Stomach (tissue), 9 donors: ENCODE data around the gene MAB21L4. TPM values are rescaled to one million over a fixed set of nuclear protein-coding genes. Genes with fewer than 3 reads are reported as not detected.
A peak's percentile ranks its signal among the peaks of the same experiment; 100 is the strongest.

Experiments
- DNase-seq, 2 donors: peaks; one replicate each; pipeline versions ENCODE4 v3.0.0 to v3.0.0-alpha.2; 2013 to 2019
- H3K27ac ChIP-seq, 5 donors: fragments of 200-600 bp in 4 of 5; sonication (generic) in 4 of 5; one replicate each; pipeline ENCODE4 v1.5.1; 2013 to 2019; ENCODE audit warnings: mild to moderate bottlenecking in 1 of 5, moderate library complexity in 1 of 5
- H3K27me3 ChIP-seq, 3 donors: fragments of 200-600 bp; sonication (generic); one replicate each; pipeline ENCODE4 v1.5.1; 2017 to 2019; ENCODE audit warnings: mixed run types in 1 of 3
- H3K36me3 ChIP-seq, 4 donors: fragments of 200-600 bp; sonication (generic); 1 replicate in 3 of 4; 2 replicates in 1 of 4; pipeline ENCODE4 v1.5.1; 2016 to 2019
- H3K4me1 ChIP-seq, 4 donors: fragments of 200-600 bp; sonication (generic); one replicate each; pipeline ENCODE4 v1.5.1; 2016 to 2019
- H3K4me3 ChIP-seq, 4 donors: fragments of 200-600 bp; sonication (generic) in 3 of 4; one replicate each; pipeline ENCODE4 v1.5.1; 2016 to 2019; ENCODE audit warnings: mild to moderate bottlenecking in 1 of 4
- H3K9me3 ChIP-seq, 4 donors: fragments of 200-600 bp; sonication (generic); one replicate each; pipeline ENCODE4 v1.5.1; 2016 to 2019
- EP300 ChIP-seq: sonication (generic); formaldehyde crosslinking; IDR thresholded peaks from one replicate; pipeline ENCODE4 v1.6.1; 2017; ENCODE audit warnings: antibody characterized with exemption
- POLR2A ChIP-seq, 4 donors: fragments of 450-650 bp; IDR thresholded peaks; one replicate each; pipeline ENCODE4 v1.6.1; 2016; ENCODE audit warnings: antibody characterized with exemption in 4 of 4, control low read depth in 2 of 4, mild to moderate bottlenecking in 1 of 4, moderate library complexity in 1 of 4
- POLR2AphosphoS5 ChIP-seq, 3 donors: sonication (generic); formaldehyde crosslinking; IDR thresholded peaks; one replicate each; pipeline ENCODE4 v1.6.1; 2016; ENCODE audit warnings: antibody characterized with exemption in 3 of 3
- WGBS, 5 donors: extraction: QIAGEN DNeasy Blood & Tissue Kit in 3 of 5; methylation state at CpG; one replicate each; pipeline versions ENCODE4 v1.1.5 to v1.1.7; 2013 to 2018; 5-methylcytosine and 5-hydroxymethylcytosine counted together
- intact Hi-C: fragments of 100-400 bp; cut with DNase I; formaldehyde crosslinking; loops from one replicate; pipeline ENCODE4 v1.15.1; 2023; ENCODE audit warnings: low total_unique reads
- polyA plus RNA-seq, 3 donors: library from polyadenylated mRNA; stranded (reverse); fragments of 200-250 nt; gene quantifications; one replicate each; pipeline ENCODE4 v1.2.3, GENCODE V29; 2013
- total RNA-seq, 5 donors: library from RNA; depleted of rRNA; stranded (reverse); fragments of >200 nt; gene quantifications; one replicate each; pipeline versions ENCODE4 v1.1.0 to v1.2.3, GENCODE V29; 2014 to 2016
- TF ChIP-seq, protein P1 (sequence below), 7 experiments: fragments of 450-650 bp in 4 of 7; fragments of 200-600 bp in 3 of 7; sonication (generic) in 3 of 7; IDR thresholded peaks; one replicate each; pipeline ENCODE4 v1.5.1; 2016 to 2019; ENCODE audit warnings: antibody characterized with exemption in 7 of 7, control low read depth in 2 of 7, mild to moderate bottlenecking in 1 of 7
- donor health status: healthy with polysubstance abuse.
- donor health status: Bipolar disorder and iron deficiency.
- donor health status: healthy.

MAB21L4 gene
- total and polyA plus RNA-seq, 8 donors, result 0.45 to 48.9 (median 5.4) TPM; not detected in 2

DNA sequence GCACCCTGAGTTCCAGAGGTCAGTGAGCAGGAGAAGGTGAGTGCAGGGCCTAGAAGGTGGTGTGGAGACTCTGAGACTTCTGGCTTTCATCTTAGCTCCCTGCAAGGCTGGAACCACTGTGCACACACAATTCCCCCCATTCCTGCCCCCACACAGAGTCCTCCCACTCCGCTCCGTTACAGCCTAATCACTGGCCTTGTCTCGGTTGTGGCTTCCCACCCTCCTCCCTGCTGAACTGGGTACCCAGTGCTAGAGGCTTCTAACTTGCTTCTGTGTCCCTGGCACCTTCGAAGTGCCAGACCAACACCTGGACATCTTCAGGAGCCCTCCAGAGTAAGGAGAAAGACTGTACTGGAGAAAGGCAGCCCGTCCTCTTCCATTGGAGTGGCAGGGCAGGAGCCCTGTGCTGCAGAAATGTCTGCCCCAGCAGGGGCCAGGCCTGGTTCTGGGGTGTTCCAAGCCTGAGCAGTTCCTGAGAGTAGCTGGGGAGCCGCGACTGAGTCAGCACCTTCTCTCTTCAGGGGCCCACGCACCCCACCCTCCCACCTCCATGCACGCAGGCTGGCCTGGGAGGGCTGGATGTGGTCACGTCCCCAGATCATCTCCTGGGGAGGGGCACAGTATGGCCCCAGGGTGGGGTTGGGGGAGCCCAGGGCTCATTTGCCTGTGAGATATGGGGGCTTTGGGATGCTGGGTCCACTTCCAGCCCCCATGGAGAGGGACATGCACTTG, 33.6 kb upstream of the MAB21L4 start:
- WGBS, 5 donors, result 73 to 88% (median 76%) methylated on average over 10 of the region's 10 CpGs
- DNase-seq, result peak in 1 of 2 donors; percentile 15

DNA sequence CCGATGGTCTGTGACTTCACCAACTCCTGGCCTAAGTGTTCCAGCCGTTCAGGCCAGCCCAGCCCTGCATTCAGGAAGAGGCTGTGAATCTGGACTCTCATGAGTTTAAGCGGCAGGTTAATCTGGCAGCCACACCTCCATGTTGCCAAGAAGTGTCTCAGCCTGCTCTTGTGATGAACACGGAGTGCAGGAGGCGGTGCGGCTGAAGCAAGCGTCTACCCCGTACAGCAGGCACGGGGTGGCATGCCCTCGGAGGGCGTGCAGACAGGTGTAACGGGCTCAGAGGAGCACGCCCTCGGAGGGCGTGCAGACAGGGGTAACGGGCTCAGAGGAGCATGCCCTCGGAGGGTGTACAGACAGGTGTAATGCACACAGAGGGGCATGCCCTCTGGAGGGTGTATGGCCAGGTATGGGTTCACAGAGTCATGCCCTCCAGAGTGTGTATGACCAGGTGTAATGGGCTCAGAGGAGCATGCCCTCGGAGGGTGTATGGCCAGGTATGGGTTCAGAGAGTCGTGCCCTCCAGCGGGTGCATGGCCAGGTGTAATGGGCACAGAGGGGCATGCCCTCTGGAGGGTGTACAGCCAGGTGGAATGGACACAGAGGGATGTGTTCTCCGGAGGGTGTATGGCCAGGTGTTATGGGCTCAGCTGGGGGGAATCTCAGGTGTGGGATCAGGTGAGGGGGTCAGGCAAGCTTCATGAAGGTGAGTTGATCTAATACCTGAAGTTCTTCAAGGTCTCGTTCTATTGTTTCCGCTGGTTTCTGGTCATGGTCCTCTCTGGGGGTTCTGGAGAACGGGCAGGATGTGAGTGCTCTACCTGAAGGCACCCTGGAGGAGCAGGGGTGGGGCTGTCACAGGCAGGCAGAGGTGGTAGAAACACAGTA, 32.8 kb upstream of the MAB21L4 start:
- peak in 1 of 2 donors; percentile 7 for DNase-seq

More for the DNA sequence above, 33.6 kb upstream of the MAB21L4 start:
- Histone ChIP-seq H3K27me3 (peaks cover 0 to 29% (median 0%) of the 10 kb centered on the region in 3 donors), H3K27ac (no peak overlapping the region), H3K9me3 (no peaks in the 10 kb centered on the region), H3K4me3 (no peak overlapping the region), H3K4me1 (peaks cover 0 to 11% (median 3%) of the 10 kb centered on the region in 4 donors), H3K36me3 (no peaks in the 10 kb centered on the region)
- intact Hi-C loops, result no loop called here
- TF ChIP-seq POLR2A (IDR thresholded peaks at IDR 0.05) (no peak), EP300 (no peak), POLR2AphosphoS5 (IDR thresholded peaks at IDR 0.05) (no peak)
- TF ChIP-seq, protein P1, sequence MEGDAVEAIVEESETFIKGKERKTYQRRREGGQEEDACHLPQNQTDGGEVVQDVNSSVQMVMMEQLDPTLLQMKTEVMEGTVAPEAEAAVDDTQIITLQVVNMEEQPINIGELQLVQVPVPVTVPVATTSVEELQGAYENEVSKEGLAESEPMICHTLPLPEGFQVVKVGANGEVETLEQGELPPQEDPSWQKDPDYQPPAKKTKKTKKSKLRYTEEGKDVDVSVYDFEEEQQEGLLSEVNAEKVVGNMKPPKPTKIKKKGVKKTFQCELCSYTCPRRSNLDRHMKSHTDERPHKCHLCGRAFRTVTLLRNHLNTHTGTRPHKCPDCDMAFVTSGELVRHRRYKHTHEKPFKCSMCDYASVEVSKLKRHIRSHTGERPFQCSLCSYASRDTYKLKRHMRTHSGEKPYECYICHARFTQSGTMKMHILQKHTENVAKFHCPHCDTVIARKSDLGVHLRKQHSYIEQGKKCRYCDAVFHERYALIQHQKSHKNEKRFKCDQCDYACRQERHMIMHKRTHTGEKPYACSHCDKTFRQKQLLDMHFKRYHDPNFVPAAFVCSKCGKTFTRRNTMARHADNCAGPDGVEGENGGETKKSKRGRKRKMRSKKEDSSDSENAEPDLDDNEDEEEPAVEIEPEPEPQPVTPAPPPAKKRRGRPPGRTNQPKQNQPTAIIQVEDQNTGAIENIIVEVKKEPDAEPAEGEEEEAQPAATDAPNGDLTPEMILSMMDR (IDR thresholded peaks at IDR 0.05), result no peak

DNA sequence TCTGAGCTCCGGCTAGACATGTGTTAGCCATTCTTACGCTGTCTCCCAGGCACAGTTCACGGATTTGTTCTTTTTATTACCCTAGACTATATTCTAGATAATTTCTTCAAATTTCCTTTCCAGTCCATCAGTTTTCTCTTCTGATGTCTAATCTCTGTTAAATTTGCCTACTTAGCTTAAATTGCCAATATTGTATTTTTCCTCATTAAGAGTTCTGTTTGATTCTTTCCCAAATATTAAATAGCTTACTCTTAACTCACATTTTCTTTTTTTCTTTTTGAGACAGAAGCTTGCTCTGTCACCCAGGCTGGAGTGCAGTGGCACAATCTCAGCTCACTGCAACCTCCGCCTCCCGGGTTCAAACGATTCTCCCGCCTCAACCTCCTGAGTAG, 31.4 kb upstream of the MAB21L4 start:
- Histone ChIP-seq H3K27me3 (peaks cover 0 to 21% (median 0%) of the 10 kb centered on the region in 3 donors), H3K4me1 (peaks cover 0 to 6% (median 3%) of the 10 kb centered on the region in 4 donors), H3K4me3 (no peak overlapping the region), H3K36me3 (no peaks in the 10 kb centered on the region), H3K27ac (no peak overlapping the region), H3K9me3 (no peaks in the 10 kb centered on the region)
- TF ChIP-seq POLR2AphosphoS5 (IDR thresholded peaks at IDR 0.05), result no peak
- TF ChIP-seq, protein P1 (IDR thresholded peaks at IDR 0.05), result no peak
- no peak for TF ChIP-seq POLR2A (IDR thresholded peaks at IDR 0.05)
- TF ChIP-seq EP300, result no peak
- 87 to 88% (median 88%) methylated on average over 7 of the region's 7 CpGs for WGBS, 5 donors
- intact Hi-C loops, result no loop called here
- DNase-seq, result no peak

More for the DNA sequence above, 32.8 kb upstream of the MAB21L4 start:
- no peaks in the 10 kb centered on the region for H3K36me3 ChIP-seq
- no peak for TF ChIP-seq EP300
- TF ChIP-seq POLR2AphosphoS5 (IDR thresholded peaks at IDR 0.05), result no peak
- TF ChIP-seq, protein P1 (IDR thresholded peaks at IDR 0.05), result no peak
- no peak for TF ChIP-seq POLR2A (IDR thresholded peaks at IDR 0.05)
- no peak overlapping the region for H3K4me3 ChIP-seq
- peaks cover 0 to 25% (median 0%) of the 10 kb centered on the region in 3 donors for H3K27me3 ChIP-seq
- intact Hi-C loops, result no loop called here
- WGBS, 5 donors, result 86 to 92% (median 86%) methylated on average over 24 of the region's 24 CpGs
- no peaks in the 10 kb centered on the region for H3K9me3 ChIP-seq
- H3K27ac ChIP-seq, result no peak overlapping the region
- peaks cover 0 to 6% (median 3%) of the 10 kb centered on the region in 4 donors for H3K4me1 ChIP-seq
